ENCODE measurements around the gene STXBP5.

GRCh38 chr6:147260091-147260490 is 55.9 kb downstream of the STXBP5 start:
- TF ChIP-seq MAZ (IDR thresholded peaks at IDR 0.05; ENCODE audit: borderline replicate concordance, low read depth, low read length) = no peak
- no peak for TF ChIP-seq POLR2A (IDR thresholded peaks at IDR 0.05; ENCODE audit: low read depth, low read length)
- TF ChIP-seq CTCF (conservative IDR thresholded peaks at IDR 0.05; ENCODE audit: low read depth, low read length) = no peak

All from IMR-90 (cell line).